OCI-LY3 (cell line): ENCODE measurements around the gene ENPEP.
"Not testable (repeated sequence)": the region's sequence is repeated elsewhere in the genome, so short reads cannot be mapped to it uniquely, and the experiment has no call there.

Experiments
- H2AFZ ChIP-seq: fragments of 200-600, 300-600 bp; shearing (Covaris generic); 2 replicates; pipeline ENCODE4 v1.6.0; 2014; ENCODE audit warnings: antibody characterized with exemption, low read depth, low read length
- H3K27ac ChIP-seq: fragments of 200-600, 300-600 bp; sonication (generic); 2 replicates; pipeline ENCODE4 v1.5.1; 2014; ENCODE audit warnings: mild to moderate bottlenecking, low read length, moderate library complexity, mixed read lengths
- H3K27me3 ChIP-seq: fragments of 200-600, 300-600 bp; sonication (generic); 2 replicates; pipeline ENCODE4 v1.6.1; 2014; ENCODE audit warnings: low read depth, low read length, mixed read lengths
- H3K36me3 ChIP-seq: fragments of 200-600, 300-600 bp; sonication (generic); replicated peaks from 2 replicates; pipeline ENCODE3; 2014; ENCODE audit warnings: low read depth, low read length, mixed read lengths
- H3K4me1 ChIP-seq: fragments of 300-600, 200-600 bp; sonication (generic); 2 replicates; pipeline ENCODE4 v1.6.1; 2014; ENCODE audit warnings: low read length, mixed read lengths
- H3K4me2 ChIP-seq: fragments of 200-600, 300-600 bp; sonication (generic); 2 replicates; pipeline ENCODE4 v1.6.1; 2014; ENCODE audit warnings: low read length, mixed read lengths
- H3K4me3 ChIP-seq: fragments of 300-600, 200-600 bp; sonication (generic); 2 replicates; pipeline ENCODE4 v1.5.1; 2014; ENCODE audit warnings: antibody characterized with exemption, mild to moderate bottlenecking, low read length, moderate library complexity
- H3K79me2 ChIP-seq: fragments of 300-600, 200-600 bp; shearing (Covaris generic); 2 replicates; pipeline ENCODE4 v1.6.1; 2014; ENCODE audit warnings: mild to moderate bottlenecking, low read length, mixed read lengths
- H3K9ac ChIP-seq: fragments of 300-600, 200-600 bp; shearing (Covaris generic); 2 replicates; pipeline ENCODE4 v1.6.0; 2014; ENCODE audit warnings: mild to moderate bottlenecking, low read length, moderate library complexity
- H3K9me3 ChIP-seq: fragments of 200-600, 300-600 bp; shearing (Covaris generic); 2 replicates; pipeline ENCODE4 v1.6.1; 2014; ENCODE audit warnings: low read length, mixed read lengths; ENCODE audit not compliant: insufficient read depth
- H4K20me1 ChIP-seq: fragments of 200-600, 300-600 bp; sonication (generic); 2 replicates; pipeline ENCODE4 v1.6.1; 2016; ENCODE audit warnings: low read length, mixed read lengths; ENCODE audit not compliant: insufficient read depth
- EZH2phosphoT487 ChIP-seq: fragments of 200-600 bp; shearing (Covaris generic); IDR thresholded peaks from 2 replicates; pipeline ENCODE4 v1.6.1; 2018; ENCODE audit warnings: antibody characterized with exemption, mixed run types, low read depth
- TF ChIP-seq, protein P1 (sequence below): fragments of 200-600, 300-600 bp; sonication (generic); IDR thresholded peaks from 2 replicates; pipeline ENCODE4 v1.5.1; 2014; ENCODE audit warnings: antibody characterized with exemption, low read length, low read depth

The ENPEP gene, protein sequence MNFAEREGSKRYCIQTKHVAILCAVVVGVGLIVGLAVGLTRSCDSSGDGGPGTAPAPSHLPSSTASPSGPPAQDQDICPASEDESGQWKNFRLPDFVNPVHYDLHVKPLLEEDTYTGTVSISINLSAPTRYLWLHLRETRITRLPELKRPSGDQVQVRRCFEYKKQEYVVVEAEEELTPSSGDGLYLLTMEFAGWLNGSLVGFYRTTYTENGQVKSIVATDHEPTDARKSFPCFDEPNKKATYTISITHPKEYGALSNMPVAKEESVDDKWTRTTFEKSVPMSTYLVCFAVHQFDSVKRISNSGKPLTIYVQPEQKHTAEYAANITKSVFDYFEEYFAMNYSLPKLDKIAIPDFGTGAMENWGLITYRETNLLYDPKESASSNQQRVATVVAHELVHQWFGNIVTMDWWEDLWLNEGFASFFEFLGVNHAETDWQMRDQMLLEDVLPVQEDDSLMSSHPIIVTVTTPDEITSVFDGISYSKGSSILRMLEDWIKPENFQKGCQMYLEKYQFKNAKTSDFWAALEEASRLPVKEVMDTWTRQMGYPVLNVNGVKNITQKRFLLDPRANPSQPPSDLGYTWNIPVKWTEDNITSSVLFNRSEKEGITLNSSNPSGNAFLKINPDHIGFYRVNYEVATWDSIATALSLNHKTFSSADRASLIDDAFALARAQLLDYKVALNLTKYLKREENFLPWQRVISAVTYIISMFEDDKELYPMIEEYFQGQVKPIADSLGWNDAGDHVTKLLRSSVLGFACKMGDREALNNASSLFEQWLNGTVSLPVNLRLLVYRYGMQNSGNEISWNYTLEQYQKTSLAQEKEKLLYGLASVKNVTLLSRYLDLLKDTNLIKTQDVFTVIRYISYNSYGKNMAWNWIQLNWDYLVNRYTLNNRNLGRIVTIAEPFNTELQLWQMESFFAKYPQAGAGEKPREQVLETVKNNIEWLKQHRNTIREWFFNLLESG

DNA sequence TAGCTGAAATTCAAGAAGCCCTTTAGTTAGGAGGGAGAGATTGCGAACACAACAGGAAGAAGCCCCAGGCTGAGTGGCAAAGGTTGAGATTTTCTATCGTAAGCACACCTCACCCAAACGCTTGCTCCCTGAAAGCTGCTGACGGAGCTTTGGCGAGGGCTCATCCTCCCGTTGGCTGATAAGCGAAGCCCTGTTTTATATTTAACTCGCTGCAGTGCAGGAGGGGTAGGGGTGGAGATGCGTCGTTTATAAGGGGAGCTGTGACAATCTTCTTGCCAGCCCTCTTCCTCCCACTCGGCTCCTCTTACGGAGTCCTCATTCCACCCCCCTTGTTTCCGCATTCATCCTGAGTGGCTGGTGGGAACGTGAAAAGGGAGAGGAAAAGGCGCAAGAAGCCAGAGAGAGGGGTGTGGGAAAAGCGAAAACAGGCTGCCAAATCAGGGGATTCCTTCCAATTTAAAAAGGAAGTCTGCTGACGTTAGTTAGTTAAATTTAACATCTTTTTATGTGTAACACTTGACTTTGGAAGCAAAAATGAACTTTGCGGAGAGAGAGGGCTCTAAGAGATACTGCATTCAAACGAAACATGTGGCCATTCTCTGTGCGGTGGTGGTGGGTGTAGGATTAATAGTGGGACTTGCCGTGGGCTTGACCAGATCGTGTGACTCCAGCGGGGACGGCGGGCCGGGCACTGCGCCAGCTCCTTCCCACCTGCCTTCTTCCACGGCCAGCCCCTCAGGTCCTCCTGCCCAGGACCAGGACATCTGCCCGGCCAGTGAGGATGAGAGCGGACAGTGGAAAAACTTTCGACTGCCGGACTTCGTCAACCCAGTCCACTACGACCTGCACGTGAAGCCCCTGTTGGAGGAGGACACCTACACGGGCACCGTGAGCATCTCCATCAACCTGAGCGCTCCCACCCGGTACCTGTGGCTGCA is at the start of gene ENPEP:
ENPEP (plus strand) TSS at position 275 of the 938 bp plus-strand sequence; CDS start at position 535, 260 bp downstream.
- Histone ChIP-seq H3K4me2 (no peak within 1 kb of the TSS), H3K4me3 (no peak within 1 kb of the TSS), H3K27me3 (peaks cover 39% of the 10 kb centered on the region), H2AFZ (no peak within 1 kb of the TSS), H3K36me3 (no peaks in the 10 kb centered on the region), H3K4me1 (no peaks in the 10 kb centered on the region), H3K9me3 (no peaks in the 10 kb centered on the region), H3K9ac (no peak within 1 kb of the TSS), H4K20me1 (no peaks in the 10 kb centered on the region), H3K27ac (no peak within 1 kb of the TSS), H3K79me2 (no peaks in the 10 kb centered on the region)
- no peak for TF ChIP-seq EZH2phosphoT487
- TF ChIP-seq, protein P1, sequence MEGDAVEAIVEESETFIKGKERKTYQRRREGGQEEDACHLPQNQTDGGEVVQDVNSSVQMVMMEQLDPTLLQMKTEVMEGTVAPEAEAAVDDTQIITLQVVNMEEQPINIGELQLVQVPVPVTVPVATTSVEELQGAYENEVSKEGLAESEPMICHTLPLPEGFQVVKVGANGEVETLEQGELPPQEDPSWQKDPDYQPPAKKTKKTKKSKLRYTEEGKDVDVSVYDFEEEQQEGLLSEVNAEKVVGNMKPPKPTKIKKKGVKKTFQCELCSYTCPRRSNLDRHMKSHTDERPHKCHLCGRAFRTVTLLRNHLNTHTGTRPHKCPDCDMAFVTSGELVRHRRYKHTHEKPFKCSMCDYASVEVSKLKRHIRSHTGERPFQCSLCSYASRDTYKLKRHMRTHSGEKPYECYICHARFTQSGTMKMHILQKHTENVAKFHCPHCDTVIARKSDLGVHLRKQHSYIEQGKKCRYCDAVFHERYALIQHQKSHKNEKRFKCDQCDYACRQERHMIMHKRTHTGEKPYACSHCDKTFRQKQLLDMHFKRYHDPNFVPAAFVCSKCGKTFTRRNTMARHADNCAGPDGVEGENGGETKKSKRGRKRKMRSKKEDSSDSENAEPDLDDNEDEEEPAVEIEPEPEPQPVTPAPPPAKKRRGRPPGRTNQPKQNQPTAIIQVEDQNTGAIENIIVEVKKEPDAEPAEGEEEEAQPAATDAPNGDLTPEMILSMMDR = no peak

DNA sequence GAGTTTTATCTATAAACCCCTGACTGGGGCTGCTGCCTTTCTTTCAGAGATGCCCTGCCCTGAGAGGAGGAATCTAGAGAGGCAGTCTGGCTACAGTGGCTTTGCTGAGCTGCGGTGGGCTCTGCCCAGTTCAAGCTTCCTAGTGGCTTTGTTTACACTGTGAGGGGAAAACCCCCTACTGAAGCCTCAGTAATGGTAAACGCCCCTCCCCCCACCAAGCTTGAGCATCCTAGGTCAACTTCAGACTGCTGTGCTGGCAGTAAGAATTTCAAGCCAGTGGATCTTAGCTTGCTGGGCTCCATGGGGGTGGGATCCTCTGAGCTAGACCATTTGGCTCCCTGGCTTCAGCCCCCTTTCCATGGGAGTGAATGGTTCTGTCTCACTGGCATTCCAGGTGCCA is 44.1 kb upstream of the ENPEP start:
- not testable (repeated sequence) for H3K79me2 ChIP-seq, H3K9ac ChIP-seq, H2AFZ ChIP-seq, H3K27ac ChIP-seq, H3K4me1 ChIP-seq, H3K27me3 ChIP-seq, H3K4me2 ChIP-seq, H3K36me3 ChIP-seq, H3K9me3 ChIP-seq, H4K20me1 ChIP-seq, H3K4me3 ChIP-seq

DNA sequence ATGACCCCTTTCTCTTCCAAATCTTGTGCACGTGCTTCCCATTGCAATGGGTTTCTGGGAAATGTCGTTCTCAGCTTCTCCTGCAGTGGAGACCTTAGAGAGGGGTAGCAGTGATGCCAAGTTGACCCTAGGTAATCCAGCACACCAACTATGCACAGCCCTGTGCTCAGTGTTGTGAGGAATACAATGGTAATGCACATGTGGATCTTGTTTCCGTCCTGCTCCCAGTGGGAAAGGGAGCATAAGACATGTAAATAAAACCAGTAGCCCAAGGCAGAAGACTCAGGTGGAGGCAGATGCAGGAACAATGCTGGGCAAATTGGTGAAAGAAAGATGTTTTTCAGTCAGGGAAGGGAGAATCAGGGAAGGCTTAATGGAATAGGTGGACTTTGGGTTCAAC is 38.7 kb upstream of the ENPEP start:
- not testable (repeated sequence) for H3K4me3 ChIP-seq, H3K79me2 ChIP-seq

DNA sequence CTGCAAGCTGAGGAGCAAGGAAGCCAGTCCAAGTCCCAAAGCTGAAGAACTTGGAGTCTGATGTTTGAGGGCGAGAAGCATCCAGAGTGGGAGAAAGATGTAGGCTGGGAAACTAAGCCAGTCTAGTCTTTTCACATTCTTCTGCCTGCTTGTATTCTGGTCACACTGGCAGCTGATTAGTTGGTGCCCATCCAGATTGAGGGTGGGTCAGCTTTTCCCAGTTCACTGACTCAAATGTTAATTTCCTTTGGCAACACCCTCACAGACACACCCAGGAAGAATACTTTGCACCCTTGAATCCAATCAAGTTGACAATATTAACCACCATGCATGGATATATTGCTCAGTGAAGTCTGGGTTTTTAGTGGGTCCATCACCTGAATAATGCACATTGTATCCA is 36.7 kb upstream of the ENPEP start:
- not testable (repeated sequence) for H3K9me3 ChIP-seq, H3K36me3 ChIP-seq, H3K4me3 ChIP-seq, H3K27ac ChIP-seq, H4K20me1 ChIP-seq, H3K27me3 ChIP-seq, H3K9ac ChIP-seq, H3K4me2 ChIP-seq, H3K79me2 ChIP-seq, H3K4me1 ChIP-seq, H2AFZ ChIP-seq

More for the DNA sequence above, 38.7 kb upstream of the ENPEP start:
- H3K4me2 ChIP-seq, H2AFZ ChIP-seq, H3K4me1 ChIP-seq, H3K9me3 ChIP-seq, H3K9ac ChIP-seq, H3K27me3 ChIP-seq, H3K36me3 ChIP-seq, H4K20me1 ChIP-seq, H3K27ac ChIP-seq: not testable (repeated sequence)

DNA sequence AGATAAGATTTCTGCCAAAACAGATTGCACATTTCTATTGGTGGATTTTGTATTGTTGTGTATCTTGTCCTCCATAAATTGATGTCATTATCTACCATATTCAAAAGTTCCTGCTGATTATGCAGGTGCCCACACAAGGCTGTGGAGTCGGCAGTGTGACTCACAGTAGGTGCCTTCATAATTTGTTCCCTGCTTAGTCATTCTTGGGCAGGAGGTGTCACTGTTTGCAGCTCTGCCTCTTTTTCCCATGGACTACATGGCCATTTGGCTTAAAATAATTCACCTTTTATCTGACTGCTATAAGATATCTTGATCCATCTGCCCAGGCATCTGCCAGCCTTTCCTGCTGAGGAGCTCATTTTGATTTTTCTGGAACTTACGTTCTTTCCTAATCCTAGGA is 33.6 kb upstream of the ENPEP start:
- Histone ChIP-seq H3K4me3 (no peak overlapping the region), H3K4me1 (no peaks in the 10 kb centered on the region), H3K36me3 (no peaks in the 10 kb centered on the region), H4K20me1 (no peaks in the 10 kb centered on the region), H3K27ac (no peak overlapping the region), H3K27me3 (peaks cover 7% of the 10 kb centered on the region; the same call in 1 of the 2 replicates), H3K4me2 (no peak overlapping the region), H2AFZ (no peak overlapping the region), H3K9ac (no peak overlapping the region), H3K79me2 (no peaks in the 10 kb centered on the region), H3K9me3 (no peaks in the 10 kb centered on the region)
- no peak for TF ChIP-seq EZH2phosphoT487
- TF ChIP-seq, protein P1 = 0 out of 2 replicates have a peak, but pooled peaks have one; percentile 13
